Dendritic cell treated with granulocyte-macrophage colony-stimulating factor and Interleukin-4, amounts not matched to agents 40 ng/mL and 50 ng/mL, for 4 days (primary cell): ENCODE measurements around the gene MRLN.
"Not testable (repeated sequence)": the region's sequence is repeated elsewhere in the genome, so short reads cannot be mapped to it uniquely, and the experiment has no call there.

Source experiments
- H3K27ac Mint-ChIP-seq: one replicate; pipeline ENCODE4 v1.8.0; 2022; ENCODE audit warnings: mild to moderate bottlenecking, mixed read lengths
- H3K27me3 Mint-ChIP-seq: one replicate; pipeline ENCODE4 v1.8.0; 2022; ENCODE audit warnings: mild to moderate bottlenecking, mixed read lengths
- H3K36me3 Mint-ChIP-seq: one replicate; pipeline ENCODE4 v1.8.0; 2022; ENCODE audit warnings: low read depth, mixed read lengths
- H3K4me1 Mint-ChIP-seq: one replicate; pipeline ENCODE4 v1.8.0; 2022; ENCODE audit warnings: low read depth, mixed read lengths
- H3K4me3 Mint-ChIP-seq: one replicate; pipeline ENCODE4 v1.8.0; 2022; ENCODE audit warnings: mild to moderate bottlenecking, moderate library complexity, mixed read lengths
- H3K9me3 Mint-ChIP-seq: one replicate; pipeline ENCODE4 v1.8.0; 2022; ENCODE audit warnings: mixed read lengths
- intact Hi-C: fragments of 100-400 bp; cut with micrococcal nuclease; formaldehyde crosslinking; loops from one replicate; pipeline ENCODE4 v1.15.0; 2022

MRLN gene

GRCh38 chr10:59770689-59771088, 17.4 kb upstream of the MRLN start:
- Mint-ChIP-seq H3K36me3 (no peaks in the 10 kb centered on the region), H3K27ac (no peak overlapping the region), H3K27me3 (no peaks in the 10 kb centered on the region), H3K9me3 (peaks cover 16% of the 10 kb centered on the region), H3K4me1 (no peaks in the 10 kb centered on the region), H3K4me3 (no peak overlapping the region)
- intact Hi-C loops, result no loop called here

DNA sequence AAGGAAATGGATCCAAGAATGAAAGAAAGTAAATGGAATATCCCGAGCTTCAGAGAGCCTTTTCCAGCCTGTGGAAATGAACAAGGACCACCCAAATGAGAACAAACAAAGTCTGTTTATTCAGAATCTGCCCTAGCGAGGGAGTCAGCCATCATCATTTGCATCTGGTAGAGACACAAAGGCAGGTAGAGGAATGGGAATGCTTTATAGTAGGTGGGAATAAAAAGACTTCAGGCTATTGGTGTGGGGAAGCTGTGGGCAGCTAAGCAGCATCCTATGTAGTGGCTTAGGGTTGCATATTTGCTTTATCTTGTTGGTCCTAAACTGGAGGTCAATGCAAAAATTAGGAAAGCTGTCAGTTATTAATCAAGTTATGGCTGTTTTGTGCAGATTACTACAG, 9.2 kb upstream of the MRLN start:
- intact Hi-C loops, result no loop called here
- Mint-ChIP-seq H3K36me3 (no peaks in the 10 kb centered on the region), H3K27me3 (no peaks in the 10 kb centered on the region), H3K27ac (no peak overlapping the region), H3K4me3 (no peak overlapping the region), H3K9me3 (peaks cover 13% of the 10 kb centered on the region), H3K4me1 (no peaks in the 10 kb centered on the region)

DNA sequence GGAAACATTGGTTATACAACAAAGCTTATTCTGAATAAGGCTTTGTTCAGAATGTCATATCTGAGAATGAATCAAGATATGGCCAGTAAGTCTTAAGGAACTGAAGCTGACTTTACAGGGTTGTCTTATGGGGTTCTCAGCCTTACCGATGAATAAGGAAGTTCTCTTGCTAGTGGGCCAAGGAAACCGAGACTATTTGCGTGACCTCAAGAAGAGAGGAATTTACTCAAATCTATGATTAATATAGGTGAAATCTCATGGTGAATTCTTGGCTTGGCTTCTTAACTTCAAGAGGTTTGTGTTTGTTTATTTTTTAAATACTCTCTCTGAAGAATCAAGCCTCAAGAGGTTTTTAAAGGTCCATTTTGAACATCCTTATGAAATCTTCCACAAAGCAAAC, 4.7 kb upstream of the MRLN start:
- Mint-ChIP-seq H3K27me3 (no peaks in the 10 kb centered on the region), H3K36me3 (no peaks in the 10 kb centered on the region), H3K4me1 (no peaks in the 10 kb centered on the region), H3K27ac (no peak overlapping the region), H3K9me3 (peaks cover 13% of the 10 kb centered on the region), H3K4me3 (no peak overlapping the region)
- intact Hi-C loops, result no loop called here

DNA sequence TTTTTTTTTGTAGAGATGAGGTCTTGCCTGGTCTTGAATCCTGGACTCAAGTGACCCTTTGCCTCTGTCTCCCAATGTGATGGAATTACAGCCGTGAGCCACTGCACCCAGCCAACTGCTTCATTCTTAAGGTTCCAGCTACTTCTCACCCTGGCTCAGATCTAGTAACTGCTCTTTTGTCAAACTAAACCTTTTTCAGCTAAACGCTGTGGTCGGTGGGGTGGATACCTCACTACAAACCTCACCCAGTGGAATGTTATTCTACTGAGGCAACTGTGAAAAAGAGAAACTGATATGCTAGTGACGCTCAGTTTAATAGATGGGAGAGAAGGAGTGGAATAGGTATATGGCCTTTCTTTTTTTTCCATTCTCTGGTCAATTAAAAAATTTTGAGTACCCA, 1.7 kb upstream of the MRLN start:
- Mint-ChIP-seq H3K36me3 (no peaks in the 10 kb centered on the region), H3K9me3 (no peaks in the 10 kb centered on the region), H3K4me3 (no peak overlapping the region), H3K27ac (no peak overlapping the region), H3K27me3 (peaks cover 1% of the 10 kb centered on the region), H3K4me1 (no peaks in the 10 kb centered on the region)
- intact Hi-C loops, result no loop called here

GRCh38 chr10:59752278-59752940, 846 bp downstream of the MRLN start:
- H3K27me3 Mint-ChIP-seq, result peaks cover 1% of the 10 kb centered on the region
- H3K9me3 Mint-ChIP-seq, result no peaks in the 10 kb centered on the region
- intact Hi-C loops, result no loop called here
- no peaks in the 10 kb centered on the region for H3K36me3 Mint-ChIP-seq
- no peaks in the 10 kb centered on the region for H3K4me1 Mint-ChIP-seq
- no peak overlapping the region for H3K4me3 Mint-ChIP-seq
- H3K27ac Mint-ChIP-seq, result no peak overlapping the region

DNA sequence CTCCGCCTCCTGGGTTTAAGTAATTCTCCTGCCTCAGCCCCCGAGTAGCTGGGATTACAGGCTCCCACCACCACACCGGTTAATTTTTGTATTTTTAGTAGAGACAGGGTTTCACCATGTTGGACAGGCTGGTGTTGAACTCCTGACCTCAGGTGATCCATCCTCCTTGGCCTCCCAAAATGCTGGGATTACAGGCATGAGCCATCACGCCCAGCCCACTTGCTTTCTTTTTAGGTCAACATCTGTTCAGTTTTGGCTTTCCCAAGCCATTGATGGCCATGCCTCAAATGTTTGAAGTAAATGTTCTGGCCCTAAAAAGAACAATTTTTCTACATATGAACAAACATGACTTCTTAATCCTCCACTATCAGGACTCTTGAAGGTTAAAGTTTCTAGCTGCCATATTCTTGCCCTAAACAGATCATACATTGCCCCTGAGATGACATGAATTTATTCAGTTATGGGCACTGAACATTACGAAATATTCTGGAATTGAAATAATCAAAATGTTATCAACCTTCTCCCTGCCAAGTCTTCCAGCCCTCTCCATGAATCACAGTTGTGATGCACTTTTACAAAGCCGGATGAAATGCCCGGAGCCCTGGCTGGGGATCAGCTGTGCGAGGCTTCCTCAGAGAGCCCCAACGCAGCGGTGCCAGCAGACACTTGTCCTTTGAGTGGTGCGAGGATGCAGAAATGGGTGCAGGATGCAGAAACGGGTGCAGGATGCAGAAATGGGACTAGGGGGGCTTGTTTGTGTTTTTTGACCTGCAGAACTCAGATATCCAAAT, 2.9 kb downstream of the MRLN start:
- no peak overlapping the region for H3K27ac Mint-ChIP-seq

GRCh38 chr10:59748834-59749233, 4.4 kb downstream of the MRLN start:
- Mint-ChIP-seq H3K9me3 (peaks cover 7% of the 10 kb centered on the region), H3K4me1 (no peaks in the 10 kb centered on the region), H3K4me3 (no peak overlapping the region), H3K27ac (no peak overlapping the region), H3K36me3 (no peaks in the 10 kb centered on the region), H3K27me3 (peaks cover 1% of the 10 kb centered on the region)
- intact Hi-C loops, result no loop called here

More for the DNA sequence above, 2.9 kb downstream of the MRLN start:
- H3K4me3 Mint-ChIP-seq, result no peak overlapping the region
- H3K4me1 Mint-ChIP-seq, result no peaks in the 10 kb centered on the region
- H3K9me3 Mint-ChIP-seq, result no peaks in the 10 kb centered on the region
- H3K36me3 Mint-ChIP-seq, result no peaks in the 10 kb centered on the region
- H3K27me3 Mint-ChIP-seq, result peaks cover 1% of the 10 kb centered on the region
- intact Hi-C loops, result no loop called here

GRCh38 chr10:59745163-59745650, 8.0 kb downstream of the MRLN start:
- no peaks in the 10 kb centered on the region for H3K4me1 Mint-ChIP-seq
- intact Hi-C loops, result no loop called here
- H3K36me3 Mint-ChIP-seq, result no peaks in the 10 kb centered on the region
- no peak overlapping the region for H3K27ac Mint-ChIP-seq
- H3K27me3 Mint-ChIP-seq, result no peaks in the 10 kb centered on the region
- no peak overlapping the region for H3K4me3 Mint-ChIP-seq
- H3K9me3 Mint-ChIP-seq, result peaks cover 12% of the 10 kb centered on the region

DNA sequence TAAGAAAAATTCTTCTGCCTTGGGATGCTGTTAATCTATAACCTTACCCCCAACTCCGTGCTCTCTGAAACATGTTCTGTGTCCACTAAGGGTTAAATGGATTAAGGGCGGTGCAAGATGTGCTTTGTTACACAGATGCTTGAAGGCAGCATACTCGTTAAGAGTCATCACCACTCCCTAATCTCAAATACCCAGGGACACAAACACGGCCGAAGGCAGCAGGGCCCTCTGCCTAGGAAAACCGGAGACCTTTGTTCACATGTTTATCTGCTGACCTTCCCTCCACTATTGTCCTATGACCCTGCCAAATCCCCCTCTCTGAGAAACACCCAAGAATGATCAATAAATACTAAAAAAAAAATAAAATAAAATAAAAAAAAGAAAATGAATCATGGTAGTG, 8.5 kb downstream of the MRLN start:
- H3K4me3 Mint-ChIP-seq, H3K4me1 Mint-ChIP-seq, H3K27me3 Mint-ChIP-seq, H3K27ac Mint-ChIP-seq, H3K36me3 Mint-ChIP-seq, intact Hi-C loops: not testable (repeated sequence)
- peaks cover 12% of the 10 kb centered on the region for H3K9me3 Mint-ChIP-seq

GRCh38 chr10:59744156-59744555, 9.1 kb downstream of the MRLN start:
- intact Hi-C loops, H3K4me3 Mint-ChIP-seq, H3K4me1 Mint-ChIP-seq, H3K36me3 Mint-ChIP-seq, H3K27me3 Mint-ChIP-seq, H3K27ac Mint-ChIP-seq: not testable (repeated sequence)
- H3K9me3 Mint-ChIP-seq, result peaks cover 12% of the 10 kb centered on the region

DNA sequence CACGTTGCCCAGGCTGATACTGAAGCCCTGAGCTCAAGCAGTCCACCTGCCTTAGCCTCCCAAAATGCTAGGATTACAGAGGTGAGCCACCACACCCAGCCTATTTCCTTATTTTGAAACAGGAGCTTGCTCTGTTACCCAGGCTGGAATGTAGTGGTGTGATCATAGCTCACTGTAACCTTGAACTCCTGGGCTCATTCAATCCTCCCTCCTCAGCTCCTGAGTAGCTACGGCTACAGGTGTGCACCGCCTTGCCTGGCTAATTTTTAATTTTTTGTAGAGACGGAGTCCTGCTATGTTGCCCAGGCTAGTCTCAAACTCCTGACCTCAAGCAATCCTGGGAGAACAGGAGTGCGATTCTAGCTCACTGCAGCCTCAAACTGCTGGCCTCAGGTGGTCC, 11.7 kb downstream of the MRLN start:
- Mint-ChIP-seq H3K4me1 (no peaks in the 10 kb centered on the region), H3K27me3 (no peaks in the 10 kb centered on the region), H3K27ac (no peak overlapping the region), H3K4me3 (no peak overlapping the region), H3K36me3 (no peaks in the 10 kb centered on the region), H3K9me3 (peaks cover 12% of the 10 kb centered on the region)
- intact Hi-C loops, result no loop called here

DNA sequence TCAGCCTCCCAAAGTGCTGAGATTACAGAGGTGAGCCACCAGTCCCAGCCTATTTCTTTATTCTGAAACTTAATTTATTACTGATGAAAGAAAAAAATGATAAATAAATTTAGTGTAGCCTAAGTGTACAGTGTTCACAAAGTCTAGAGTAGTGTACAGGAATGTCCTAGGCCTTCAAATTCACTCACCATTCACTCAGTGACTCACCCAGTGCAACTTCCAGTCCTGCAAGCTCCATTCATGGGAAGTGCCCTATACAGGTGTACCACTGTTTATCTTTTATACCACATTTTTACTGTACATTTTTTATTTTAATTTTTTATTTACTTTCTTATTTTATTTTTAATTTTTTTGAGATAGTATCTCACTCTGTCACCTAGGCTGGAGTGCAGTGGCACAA, 12.2 kb downstream of the MRLN start:
- Mint-ChIP-seq H3K4me3 (no peak overlapping the region), H3K9me3 (peaks cover 12% of the 10 kb centered on the region), H3K4me1 (no peaks in the 10 kb centered on the region), H3K27me3 (no peaks in the 10 kb centered on the region), H3K27ac (no peak overlapping the region), H3K36me3 (no peaks in the 10 kb centered on the region)
- intact Hi-C loops, result no loop called here

- Mint-ChIP-seq H3K27ac (no peak overlapping the region), H3K9me3 (no peaks in the 10 kb centered on the region), H3K4me1 (peaks cover 6% of the 10 kb centered on the region), H3K36me3 (no peaks in the 10 kb centered on the region), H3K27me3 (no peaks in the 10 kb centered on the region), H3K4me3 (no peak overlapping the region)
- intact Hi-C loops, result no loop called here
Observed at GRCh38 chr10:59736749-59737148, 16.5 kb downstream of the MRLN start.

GRCh38 chr10:59735296-59735695, 18.0 kb downstream of the MRLN start:
- H3K36me3 Mint-ChIP-seq, result no peaks in the 10 kb centered on the region
- H3K9me3 Mint-ChIP-seq, result no peaks in the 10 kb centered on the region
- H3K27ac Mint-ChIP-seq, result no peak overlapping the region
- H3K27me3 Mint-ChIP-seq, result no peaks in the 10 kb centered on the region
- H3K4me3 Mint-ChIP-seq, result no peak overlapping the region
- H3K4me1 Mint-ChIP-seq, result peaks cover 6% of the 10 kb centered on the region
- intact Hi-C loops, result no loop called here
